NCI-H2171 treated with DMSO at 0.1 percent for 48 hours (cell line): ENCODE measurements around the gene SPON1.

Experiments
- DNase-seq: peaks from one replicate; lab custom pipeline; 2025; lab: John Stamatoyannopoulos, UW

SPON1 gene

DNA sequence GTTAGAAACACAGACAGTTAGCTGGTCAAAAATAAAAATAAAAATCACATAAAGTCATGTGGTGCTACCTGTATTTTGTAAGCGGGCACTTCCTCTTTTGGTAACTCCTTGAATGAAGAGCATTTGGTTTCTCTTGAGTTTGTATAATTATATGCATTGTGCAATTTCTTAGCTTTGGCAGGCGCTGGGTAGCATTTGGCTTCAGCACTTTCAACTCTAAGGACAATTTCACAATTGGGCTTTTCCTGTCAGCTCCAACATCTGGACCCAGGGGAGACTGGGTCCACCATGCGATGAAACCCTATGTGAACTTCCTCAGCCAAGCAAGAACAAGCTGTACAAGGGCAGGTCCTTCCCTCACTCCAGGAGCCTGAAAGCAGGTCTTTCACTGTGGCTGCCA lies 227.4 kb downstream of the SPON1 start:
- no peak for DNase-seq

- DNase-seq = no peak
Observed at GRCh38 chr11:14190992-14191778, 228.7 kb downstream of the SPON1 start.

DNA sequence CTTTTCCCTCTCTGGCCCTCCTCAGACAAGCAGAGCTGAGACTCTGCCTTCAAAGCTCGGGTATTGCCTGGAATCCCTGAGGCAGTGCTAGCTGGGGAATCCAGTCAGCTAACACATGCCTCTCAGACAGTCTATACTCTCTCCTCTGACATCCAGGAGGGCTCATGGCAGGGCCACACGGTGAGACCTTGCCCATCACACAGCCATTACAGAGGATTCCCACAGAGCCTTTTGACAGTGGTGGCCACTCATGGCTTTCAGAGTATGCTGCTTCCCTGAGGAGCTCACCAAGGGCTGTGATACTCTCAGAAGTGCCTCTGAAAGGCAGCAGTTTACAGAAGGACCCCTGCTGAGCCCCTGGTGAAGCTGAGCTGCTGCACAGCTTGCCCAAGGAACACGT lies 231.1 kb downstream of the SPON1 start:
- no peak for DNase-seq

GRCh38 chr11:14202251-14203196 lies 240.0 kb downstream of the SPON1 start:
- DNase-seq = no peak

GRCh38 chr11:14203321-14203720 lies 240.8 kb downstream of the SPON1 start:
- DNase-seq = peak; percentile 26

DNA sequence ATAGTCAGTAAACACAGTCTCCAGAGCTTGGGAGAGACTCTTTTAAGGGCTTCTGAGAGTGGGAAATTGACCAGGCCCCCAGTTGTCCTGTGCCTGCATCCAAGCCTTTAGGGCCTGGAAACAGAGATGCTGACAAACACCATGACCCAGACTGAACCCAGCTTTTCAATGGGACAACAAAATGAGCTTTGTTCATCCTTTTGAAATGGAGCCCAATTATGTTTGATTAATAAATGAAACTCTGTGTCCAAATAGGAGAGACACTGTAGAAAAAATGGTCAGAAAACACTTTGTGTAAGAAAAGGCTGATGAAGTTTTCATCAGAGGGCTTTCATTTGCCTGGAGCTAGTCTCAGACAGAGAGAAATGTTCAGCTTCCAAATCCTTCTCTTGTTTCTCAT lies 250.5 kb downstream of the SPON1 start:
- DNase-seq = no peak

- no peak for DNase-seq
Observed at GRCh38 chr11:14218728-14219127, 256.2 kb downstream of the SPON1 start.

- no peak for DNase-seq
Observed at GRCh38 chr11:14223636-14224288, 261.2 kb downstream of the SPON1 start.

DNA sequence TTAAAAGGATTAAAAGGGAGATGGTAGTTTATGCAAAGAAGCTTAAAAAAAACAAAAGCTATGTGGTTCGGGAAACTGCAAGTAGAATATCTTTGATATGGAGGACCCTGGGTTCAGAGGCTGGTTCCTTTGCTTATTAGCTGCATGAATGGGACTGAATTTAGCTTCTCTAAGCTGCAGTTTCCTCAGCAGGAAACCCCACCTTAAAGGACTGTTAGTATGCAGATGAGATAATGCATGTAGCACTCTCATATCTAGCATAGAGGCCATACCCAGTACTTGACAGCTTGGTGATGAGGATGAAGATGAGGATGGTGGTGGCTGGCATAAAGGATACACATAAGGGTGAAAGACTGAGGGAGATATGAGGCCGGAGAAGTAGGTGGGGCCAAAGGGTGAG lies 261.9 kb downstream of the SPON1 start:
- no peak for DNase-seq

- DNase-seq = no peak
Observed at GRCh38 chr11:14225666-14226065, 263.1 kb downstream of the SPON1 start.

DNA sequence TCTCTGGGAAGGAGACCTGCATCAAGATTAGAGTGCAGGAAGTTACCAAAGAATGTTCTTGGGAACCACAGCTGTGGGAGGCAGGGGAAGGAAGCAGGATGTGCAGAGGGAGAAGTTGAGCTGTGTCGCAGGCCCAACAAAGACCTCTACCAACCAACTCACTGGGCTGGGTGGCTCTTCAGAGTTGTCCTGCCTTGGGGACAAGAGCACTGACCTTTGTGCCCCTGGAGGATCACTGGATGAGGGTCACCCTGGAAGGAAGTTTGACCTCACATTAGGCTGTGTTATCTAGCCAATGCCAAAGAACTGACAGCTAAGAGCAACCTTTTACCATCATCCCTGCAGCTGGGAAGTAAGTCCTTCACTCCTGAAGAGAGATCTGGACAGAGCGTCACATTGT lies 265.8 kb downstream of the SPON1 start:
- no peak for DNase-seq

- DNase-seq = no peak
Observed at GRCh38 chr11:14229472-14229871, 266.9 kb downstream of the SPON1 start.

- DNase-seq = no peak
Observed at GRCh38 chr11:14230407-14230806, 267.9 kb downstream of the SPON1 start.

GRCh38 chr11:14232652-14233051 lies 270.1 kb downstream of the SPON1 start:
- no peak for DNase-seq

GRCh38 chr11:14234446-14234845 lies 271.9 kb downstream of the SPON1 start:
- no peak for DNase-seq

- DNase-seq = no peak
Observed at GRCh38 chr11:14235701-14236100, 273.2 kb downstream of the SPON1 start.

DNA sequence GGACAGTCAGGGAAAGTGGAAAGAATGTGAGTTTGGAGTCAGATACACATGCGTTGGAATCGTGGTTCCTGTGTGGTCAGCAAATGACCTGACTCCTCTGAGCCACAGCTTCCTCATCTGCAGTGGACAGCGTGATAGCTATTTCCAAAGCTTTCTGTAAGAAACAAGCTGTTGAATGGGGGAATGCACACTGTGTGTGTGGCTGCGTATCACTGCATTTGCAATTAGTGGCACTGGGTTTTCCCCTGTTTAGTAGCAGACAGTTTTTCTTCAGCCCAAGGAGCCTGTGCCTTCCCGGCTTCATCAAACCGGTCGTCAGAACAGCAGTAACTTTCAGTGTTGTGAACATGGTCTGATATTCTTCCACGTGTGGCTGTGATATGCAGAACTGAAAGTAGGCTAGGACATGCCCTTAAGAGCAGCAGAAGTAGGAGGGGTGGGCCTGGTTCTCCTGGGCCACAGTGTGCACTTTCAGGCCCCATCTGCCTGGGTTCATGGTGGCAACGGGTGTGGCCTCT lies 275.0 kb downstream of the SPON1 start:
- no peak for DNase-seq

- no peak for DNase-seq
Observed at GRCh38 chr11:14240221-14240620, 277.7 kb downstream of the SPON1 start.

DNA sequence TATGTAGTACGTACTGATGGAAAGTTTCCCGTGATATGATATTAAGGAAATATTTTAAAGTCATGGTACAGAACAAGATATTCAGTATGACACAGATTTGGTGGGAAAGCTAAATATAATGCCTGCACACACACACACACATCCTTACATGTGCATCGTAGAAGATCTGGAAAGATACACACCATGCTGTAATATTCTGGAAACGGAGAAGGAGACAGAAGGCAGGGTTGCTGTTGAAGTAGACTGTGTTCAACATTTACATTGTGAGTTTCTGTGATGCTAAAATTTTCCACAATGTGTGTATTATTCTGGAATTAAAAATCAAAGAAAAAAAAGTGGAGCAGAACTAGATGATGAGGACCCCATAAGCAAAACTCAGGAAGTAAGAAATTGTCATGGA lies 278.4 kb downstream of the SPON1 start:
- no peak for DNase-seq

DNA sequence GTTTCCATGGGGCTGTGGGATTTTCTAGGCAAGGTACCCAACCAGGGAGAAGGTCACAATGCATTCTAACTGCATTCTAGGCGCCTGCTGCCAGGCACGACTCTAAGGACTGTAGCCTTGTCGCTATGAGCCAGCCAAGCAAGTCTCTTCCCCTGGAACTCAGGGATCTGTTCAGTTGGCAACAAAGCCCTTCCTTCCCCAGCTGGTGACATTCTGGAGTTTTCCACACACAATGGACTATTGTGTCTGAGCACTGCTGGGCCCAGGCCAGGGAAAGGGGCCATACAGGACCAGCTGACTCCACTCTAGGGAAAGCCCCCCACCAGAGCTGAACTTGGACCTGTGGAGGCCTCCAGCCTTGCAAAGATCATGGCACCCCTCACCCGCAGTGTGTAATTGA lies 279.7 kb downstream of the SPON1 start:
- no peak for DNase-seq

GRCh38 chr11:14242733-14243132 lies 280.2 kb downstream of the SPON1 start:
- DNase-seq = no peak

DNA sequence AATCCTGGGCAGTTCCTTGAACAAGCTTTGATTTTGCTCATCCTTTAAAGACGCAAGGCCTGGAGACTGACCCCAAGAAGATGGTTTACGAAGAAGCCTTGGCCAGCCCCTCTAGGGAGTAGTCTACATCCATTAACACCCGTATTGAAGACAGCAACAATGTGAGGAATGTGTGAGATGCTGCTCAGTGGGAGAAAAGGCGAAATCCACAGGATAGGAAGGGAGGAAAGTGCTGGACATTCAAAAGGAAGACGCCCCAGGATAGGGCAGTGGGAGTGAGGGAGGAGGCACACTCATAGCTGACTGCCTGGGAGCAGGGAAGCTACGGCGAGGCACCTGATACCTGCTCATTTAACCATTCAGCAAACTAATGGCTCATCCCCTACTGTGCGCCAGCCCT lies 282.4 kb downstream of the SPON1 start:
- DNase-seq = no peak
